Keratinocyte (primary cell): Measurements from ENCODE around the gene VEZF1. TPM values are rescaled to one million over a fixed set of nuclear protein-coding genes. Genes with fewer than 3 reads are reported as not detected.

Experiments
- DNase-seq: peaks from one replicate; pipeline ENCODE4 v3.0.0-alpha.2; 2011; ENCODE audit warnings: low read depth, missing footprints, low spot score
- FAIRE-seq: peaks from 2 replicates; lab custom pipeline; 2011; peaks lifted over from hg19 to GRCh38; lab: Jason Lieb, UNC
- H2AFZ ChIP-seq: 2 replicates; pipeline ENCODE4 v1.6.0; 2012; ENCODE audit warnings: low read length, control low read depth, inconsistent platforms; ENCODE audit not compliant: control insufficient read depth
- H3K27ac ChIP-seq: 2 replicates; pipeline ENCODE4 v1.5.1; 2011; ENCODE audit warnings: low read length; ENCODE audit not compliant: control insufficient read depth, insufficient read depth
- H3K27me3 ChIP-seq: 3 replicates; pipeline ENCODE4 v1.6.0; 2011; ENCODE audit warnings: low read length; ENCODE audit not compliant: control insufficient read depth, insufficient read depth; ENCODE audit errors: extremely low read depth
- H3K36me3 ChIP-seq, 2 experiments: 2 replicates in 1 of 2; 3 replicates in 1 of 2; pipeline ENCODE4 v1.5.1; 2011; ENCODE audit warnings: low read length in 2 of 2, mild to moderate bottlenecking in 1 of 2; ENCODE audit not compliant: control insufficient read depth in 2 of 2, insufficient read depth in 2 of 2; ENCODE audit errors: extremely low read depth in 1 of 2
- H3K4me1 ChIP-seq: 3 replicates; pipeline ENCODE4 v1.5.1; 2011; ENCODE audit warnings: low read length; ENCODE audit not compliant: control insufficient read depth, insufficient read depth; ENCODE audit errors: extremely low read depth
- H3K4me2 ChIP-seq: 3 replicates; pipeline ENCODE4 v1.6.0; 2011; ENCODE audit warnings: low read depth, low read length; ENCODE audit not compliant: control insufficient read depth, insufficient read depth; ENCODE audit errors: extremely low read depth
- H3K4me3 ChIP-seq, 3 experiments: fragments of 200-600 bp in 1 of 3; sonication (generic) in 1 of 3; 2 replicates in 2 of 3; 3 replicates in 1 of 3; pipeline ENCODE4 v1.5.1; 2011 to 2016; ENCODE audit warnings: low read length in 3 of 3, mild to moderate bottlenecking in 3 of 3, control low read depth in 2 of 3, inconsistent platforms in 1 of 3, low read depth in 1 of 3, mixed read lengths in 1 of 3, mixed run types in 1 of 3, moderate library complexity in 1 of 3; ENCODE audit not compliant: control insufficient read depth in 2 of 3, insufficient read depth in 2 of 3; ENCODE audit errors: extremely low read depth in 1 of 3
- H3K79me2 ChIP-seq: 2 replicates; pipeline ENCODE4 v1.6.0; 2012; ENCODE audit warnings: low read length; ENCODE audit not compliant: control insufficient read depth, insufficient read depth
- H3K9ac ChIP-seq: 3 replicates; pipeline ENCODE4 v1.6.0; 2011; ENCODE audit warnings: low read length; ENCODE audit not compliant: control insufficient read depth, insufficient read depth; ENCODE audit errors: extremely low read depth
- H3K9me1 ChIP-seq: 3 replicates; pipeline ENCODE4 v1.6.0; 2011; ENCODE audit warnings: low read length; ENCODE audit not compliant: control insufficient read depth, insufficient read depth; ENCODE audit errors: extremely low read depth
- H3K9me3 ChIP-seq: 2 replicates; pipeline ENCODE4 v1.5.1; 2012; ENCODE audit warnings: low read depth, low read length; ENCODE audit not compliant: control insufficient read depth
- H4K20me1 ChIP-seq: 3 replicates; pipeline ENCODE4 v1.6.0; 2011; ENCODE audit warnings: low read length; ENCODE audit not compliant: control insufficient read depth, insufficient read depth; ENCODE audit errors: extremely low read depth
- CTCF ChIP-seq, 3 experiments: IDR thresholded peaks in 1 of 3; conservative IDR thresholded peaks in 1 of 3; optimal IDR thresholded peaks in 1 of 3; 2 replicates in 2 of 3; 3 replicates in 1 of 3; pipeline versions ENCODE3 to v1.5.1; 2011; ENCODE audit warnings: low read length in 3 of 3, mild to moderate bottlenecking in 3 of 3, moderate library complexity in 2 of 3, control low read depth in 1 of 3, inconsistent platforms in 1 of 3; ENCODE audit not compliant: insufficient read depth in 2 of 3; ENCODE audit errors: extremely low read depth in 1 of 3
- EZH2 ChIP-seq: IDR thresholded peaks from one replicate; pipeline ENCODE4 v1.6.1; 2012; ENCODE audit warnings: inconsistent platforms, mild to moderate bottlenecking, low read length, moderate library complexity
- dilution Hi-C: fragments of 300-500 bp; cut with MboI; formaldehyde crosslinking; loops from one replicate; pipeline ENCODE4 v1.7.0; 2020; ENCODE audit warnings: low sequenced_read_pairs; ENCODE audit not compliant: extremely low pct_ligation_motif_present
- polyA plus RNA-seq, 5 experiments: library from polyadenylated mRNA; depleted of rRNA in 3 of 5; stranded (reverse) in 3 of 5; stranded (forward) in 1 of 5; unstranded in 1 of 5; fragments of >200 nt; gene quantifications; 1 replicate in 1 of 5; 2 replicates in 3 of 5; 3 replicates in 1 of 5; pipeline versions ENCODE4 v1.2.1 to v1.2.3, GENCODE V29; 2011 to 2012; ENCODE audit warnings: missing spikeins in 2 of 5, low read depth in 1 of 5, low replicate concordance in 1 of 5

VEZF1 gene
- polyA plus RNA-seq, 1 donor (not counting 4 experiments of a cell fraction or from before 2014, with no cell fraction given) = 22.8 TPM

GRCh38 chr17:58010067-58010799 lies 22.2 kb upstream of the VEZF1 start:
- Histone ChIP-seq H3K9me3 (no peaks in the 10 kb centered on the region), H2AFZ (no peak overlapping the region), H3K36me3 (peaks cover 3 to 8% of the 10 kb centered on the region in 2 experiments), H3K27me3 (no peaks in the 10 kb centered on the region), H3K27ac (no peak overlapping the region), H4K20me1 (peaks cover 7% of the 10 kb centered on the region), H3K4me3 (no peak overlapping the region), H3K79me2 (peaks cover 18% of the 10 kb centered on the region), H3K4me2 (no peak overlapping the region), H3K9me1 (no peaks in the 10 kb centered on the region), H3K4me1 (peaks cover 11% of the 10 kb centered on the region), H3K9ac (no peak overlapping the region)
- DNase-seq (no peak), FAIRE-seq (no peak)
- dilution Hi-C loops = no loop called here
- TF ChIP-seq CTCF (optimal IDR thresholded peaks at IDR 0.05 in 1 of 3, IDR thresholded peaks at IDR 0.05 in 1 of 3, conservative IDR thresholded peaks at IDR 0.05 in 1 of 3; ENCODE audit: extremely low read depth in 1 of 3, insufficient read depth in 2 of 3, low read length in 3 of 3) = no peak
- no peak for TF ChIP-seq EZH2

- H3K36me3 ChIP-seq = peaks cover 13 to 27% of the 10 kb centered on the region in 2 experiments
- H3K9me3 ChIP-seq = no peaks in the 10 kb centered on the region
- peaks cover 25% of the 10 kb centered on the region for H4K20me1 ChIP-seq
- peaks cover 40% of the 10 kb centered on the region for H3K79me2 ChIP-seq
- peaks cover 33% of the 10 kb centered on the region for H3K4me1 ChIP-seq
- FAIRE-seq (no peak), DNase-seq (no peak)
- no peaks in the 10 kb centered on the region for H3K27me3 ChIP-seq
- peak overlapping the region; percentile 99 for H3K27ac ChIP-seq
- H3K4me3 ChIP-seq = peak overlapping the region; percentile 98 to 99 (median 99)
- peak overlapping the region; percentile 99 for H3K4me2 ChIP-seq
- peak overlapping the region; percentile 88 for H2AFZ ChIP-seq
- dilution Hi-C loops = no loop called here
- TF ChIP-seq CTCF (optimal IDR thresholded peaks at IDR 0.05 in 1 of 3, IDR thresholded peaks at IDR 0.05 in 1 of 3, conservative IDR thresholded peaks at IDR 0.05 in 1 of 3; ENCODE audit: extremely low read depth in 1 of 3, insufficient read depth in 2 of 3, low read length in 3 of 3) = no peak
- TF ChIP-seq EZH2 = no peak
- peak overlapping the region; percentile 100 for H3K9ac ChIP-seq
- no peaks in the 10 kb centered on the region for H3K9me1 ChIP-seq
Measured at GRCh38 chr17:58007781-58008706, 20.0 kb upstream of the VEZF1 start.
